ENCODE data around the gene MYD88. TPM values are rescaled to one million over a fixed set of nuclear protein-coding genes. Genes with fewer than 3 reads are reported as not detected.

The MYD88 gene
- polyA plus RNA-seq: 44.0 to 72.8 TPM (median 46.2 TPM) in 3 replicates
- 52.8 TPM for polyA plus RNA-seq (2011; ENCODE audit: low read depth)
- 58.1 and 67.4 TPM in 2 replicates for polyA plus RNA-seq (2011; cell fraction: cytosol; rRNA removed)
- polyA plus RNA-seq (2011; cell fraction: nucleus; rRNA removed): 71.4 and 90.1 TPM in 2 replicates
- 34.0 and 52.2 TPM in 2 replicates for polyA plus RNA-seq (2012; ENCODE audit: low replicate concordance)
- polyA minus RNA-seq: 92.9 to 153 TPM (median 123 TPM) in 3 replicates
- 42.6 TPM for polyA minus RNA-seq (2011; cell fraction: cytosol; rRNA and poly(A)+ RNA removed)
- 34.7 and 46.8 TPM in 2 replicates for polyA minus RNA-seq (2011; cell fraction: nucleus; rRNA and poly(A)+ RNA removed)

DNA sequence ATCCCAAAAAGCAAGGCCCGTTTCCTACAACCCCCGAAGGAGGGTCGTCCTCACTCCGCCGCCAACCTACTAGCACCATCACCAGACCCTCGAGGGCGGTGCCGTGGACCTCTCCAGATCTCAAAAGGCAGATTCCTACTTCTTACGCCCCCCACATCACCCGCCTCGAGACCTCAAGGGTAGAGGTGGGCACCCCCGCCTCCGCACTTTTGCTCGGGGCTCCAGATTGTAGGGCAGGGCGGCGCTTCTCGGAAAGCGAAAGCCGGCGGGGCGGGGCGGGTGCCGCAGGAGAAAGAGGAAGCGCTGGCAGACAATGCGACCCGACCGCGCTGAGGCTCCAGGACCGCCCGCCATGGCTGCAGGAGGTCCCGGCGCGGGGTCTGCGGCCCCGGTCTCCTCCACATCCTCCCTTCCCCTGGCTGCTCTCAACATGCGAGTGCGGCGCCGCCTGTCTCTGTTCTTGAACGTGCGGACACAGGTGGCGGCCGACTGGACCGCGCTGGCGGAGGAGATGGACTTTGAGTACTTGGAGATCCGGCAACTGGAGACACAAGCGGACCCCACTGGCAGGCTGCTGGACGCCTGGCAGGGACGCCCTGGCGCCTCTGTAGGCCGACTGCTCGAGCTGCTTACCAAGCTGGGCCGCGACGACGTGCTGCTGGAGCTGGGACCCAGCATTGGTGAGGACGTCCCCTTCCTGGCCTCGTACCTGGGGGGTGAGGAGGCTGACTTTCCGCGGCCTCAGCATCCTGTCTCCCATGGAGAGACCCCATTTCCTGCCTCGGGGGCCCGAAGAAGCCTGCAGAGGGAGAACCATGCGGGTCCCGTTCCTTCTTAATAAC lies at the start of gene MYD88:
Gene MYD88 (plus strand): TSS at position 313 of the 842 bp plus-strand sequence. CDS start 40 bp downstream, at position 353.
- dilution Hi-C loops (cut with MboI; ENCODE audit: extremely low pct_ligation_motif_present, low sequenced_read_pairs): no loop called here
- H3K27ac ChIP-seq (ENCODE audit: control insufficient read depth, insufficient read depth, low read length): peak within 1 kb of the TSS; percentile 90
- H2AFZ ChIP-seq (ENCODE audit: control insufficient read depth, low read length): peak within 1 kb of the TSS; percentile 70
- H3K4me3 ChIP-seq (ENCODE audit: control insufficient read depth in 2 of 3, extremely low read depth in 1 of 3, insufficient read depth in 2 of 3, low read depth in 1 of 3, low read length in 3 of 3): peak within 1 kb of the TSS; percentile 81 to 91 (median 87)
- DNase-seq (ENCODE audit: low read depth, low spot score) (no peak), FAIRE-seq (no peak)
- H3K4me2 ChIP-seq (ENCODE audit: control insufficient read depth, extremely low read depth, insufficient read depth, low read depth, low read length): peak within 1 kb of the TSS; percentile 83
- H3K79me2 ChIP-seq (ENCODE audit: control insufficient read depth, insufficient read depth, low read length): peaks cover 48% of the 10 kb centered on the region
- peaks cover 51% of the 10 kb centered on the region for H3K4me1 ChIP-seq (ENCODE audit: control insufficient read depth, extremely low read depth, insufficient read depth, low read length)
- H3K27me3 ChIP-seq (ENCODE audit: control insufficient read depth, extremely low read depth, insufficient read depth, low read length): no peaks in the 10 kb centered on the region
- no peak for TF ChIP-seq EZH2 (IDR thresholded peaks at IDR 0.05; ENCODE audit: low read length)
- TF ChIP-seq, protein P1, sequence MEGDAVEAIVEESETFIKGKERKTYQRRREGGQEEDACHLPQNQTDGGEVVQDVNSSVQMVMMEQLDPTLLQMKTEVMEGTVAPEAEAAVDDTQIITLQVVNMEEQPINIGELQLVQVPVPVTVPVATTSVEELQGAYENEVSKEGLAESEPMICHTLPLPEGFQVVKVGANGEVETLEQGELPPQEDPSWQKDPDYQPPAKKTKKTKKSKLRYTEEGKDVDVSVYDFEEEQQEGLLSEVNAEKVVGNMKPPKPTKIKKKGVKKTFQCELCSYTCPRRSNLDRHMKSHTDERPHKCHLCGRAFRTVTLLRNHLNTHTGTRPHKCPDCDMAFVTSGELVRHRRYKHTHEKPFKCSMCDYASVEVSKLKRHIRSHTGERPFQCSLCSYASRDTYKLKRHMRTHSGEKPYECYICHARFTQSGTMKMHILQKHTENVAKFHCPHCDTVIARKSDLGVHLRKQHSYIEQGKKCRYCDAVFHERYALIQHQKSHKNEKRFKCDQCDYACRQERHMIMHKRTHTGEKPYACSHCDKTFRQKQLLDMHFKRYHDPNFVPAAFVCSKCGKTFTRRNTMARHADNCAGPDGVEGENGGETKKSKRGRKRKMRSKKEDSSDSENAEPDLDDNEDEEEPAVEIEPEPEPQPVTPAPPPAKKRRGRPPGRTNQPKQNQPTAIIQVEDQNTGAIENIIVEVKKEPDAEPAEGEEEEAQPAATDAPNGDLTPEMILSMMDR (optimal IDR thresholded peaks at IDR 0.05 in 1 of 3, IDR thresholded peaks at IDR 0.05 in 1 of 3, conservative IDR thresholded peaks at IDR 0.05 in 1 of 3; ENCODE audit: extremely low read depth in 1 of 3, insufficient read depth in 2 of 3, low read length in 3 of 3): no peak
- peak within 1 kb of the TSS; percentile 85 for H3K9ac ChIP-seq (ENCODE audit: control insufficient read depth, extremely low read depth, insufficient read depth, low read length)
- H4K20me1 ChIP-seq (ENCODE audit: control insufficient read depth, extremely low read depth, insufficient read depth, low read length): no peaks in the 10 kb centered on the region
- H3K9me3 ChIP-seq (ENCODE audit: control insufficient read depth, low read depth, low read length): no peaks in the 10 kb centered on the region
- peaks cover 15 to 27% of the 10 kb centered on the region in 2 experiments for H3K36me3 ChIP-seq (ENCODE audit: control insufficient read depth in 2 of 2, extremely low read depth in 1 of 2, insufficient read depth in 2 of 2, low read length in 2 of 2)
- H3K9me1 ChIP-seq (ENCODE audit: control insufficient read depth, extremely low read depth, insufficient read depth, low read length): no peaks in the 10 kb centered on the region

DNA sequence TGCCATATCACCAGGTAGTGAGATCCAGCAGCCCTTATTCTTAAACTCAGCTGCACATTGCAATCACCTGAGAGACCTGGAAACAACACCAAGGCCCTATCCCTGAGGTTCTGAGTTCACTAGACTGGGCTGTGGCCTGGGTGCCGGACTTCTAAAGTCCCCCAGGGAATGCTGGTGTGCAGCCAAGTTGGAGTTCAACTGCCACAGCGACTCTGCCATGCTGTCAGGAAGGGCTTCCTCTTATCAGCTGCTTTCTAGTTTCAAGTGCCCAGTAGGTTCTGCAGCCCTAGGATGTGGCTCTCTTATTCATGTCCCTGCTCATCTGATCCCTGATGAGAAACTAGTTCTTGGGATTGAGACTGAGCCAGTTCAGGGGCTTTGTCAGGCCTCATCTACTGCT lies 49.3 kb upstream of the MYD88 start:
- Histone ChIP-seq H3K4me1 (ENCODE audit: control insufficient read depth, extremely low read depth, insufficient read depth, low read length) (no peaks in the 10 kb centered on the region), H2AFZ (ENCODE audit: control insufficient read depth, low read length) (no peak overlapping the region), H3K9ac (ENCODE audit: control insufficient read depth, extremely low read depth, insufficient read depth, low read length) (no peak overlapping the region), H3K27me3 (ENCODE audit: control insufficient read depth, extremely low read depth, insufficient read depth, low read length) (peaks cover 14% of the 10 kb centered on the region), H3K4me2 (ENCODE audit: control insufficient read depth, extremely low read depth, insufficient read depth, low read depth, low read length) (no peak overlapping the region), H3K9me1 (ENCODE audit: control insufficient read depth, extremely low read depth, insufficient read depth, low read length) (no peaks in the 10 kb centered on the region), H3K36me3 (ENCODE audit: control insufficient read depth in 2 of 2, extremely low read depth in 1 of 2, insufficient read depth in 2 of 2, low read length in 2 of 2) (no peaks in the 10 kb centered on the region), H3K27ac (ENCODE audit: control insufficient read depth, insufficient read depth, low read length) (no peak overlapping the region), H4K20me1 (ENCODE audit: control insufficient read depth, extremely low read depth, insufficient read depth, low read length) (no peaks in the 10 kb centered on the region), H3K4me3 (ENCODE audit: control insufficient read depth in 2 of 3, extremely low read depth in 1 of 3, insufficient read depth in 2 of 3, low read depth in 1 of 3, low read length in 3 of 3) (no peak overlapping the region), H3K79me2 (ENCODE audit: control insufficient read depth, insufficient read depth, low read length) (no peaks in the 10 kb centered on the region), H3K9me3 (ENCODE audit: control insufficient read depth, low read depth, low read length) (no peaks in the 10 kb centered on the region)
- no peak for FAIRE-seq
- no peak for TF ChIP-seq EZH2 (IDR thresholded peaks at IDR 0.05; ENCODE audit: low read length)
- TF ChIP-seq, protein P1 (optimal IDR thresholded peaks at IDR 0.05 in 1 of 3, IDR thresholded peaks at IDR 0.05 in 1 of 3, conservative IDR thresholded peaks at IDR 0.05 in 1 of 3; ENCODE audit: extremely low read depth in 1 of 3, insufficient read depth in 2 of 3, low read length in 3 of 3): no peak
- dilution Hi-C loops (cut with MboI; ENCODE audit: extremely low pct_ligation_motif_present, low sequenced_read_pairs): no loop called here
- DNase-seq (ENCODE audit: low read depth, low spot score): no peak
